ENCODE measurements around the gene CCDC201. TPM values are rescaled to one million over a fixed set of nuclear protein-coding genes. Genes with fewer than 3 reads are reported as not detected.

CCDC201 gene
- not detected for total RNA-seq

GRCh38 chr7:45873035-45873354 lies at the start of gene CCDC201:
Gene CCDC201 (minus strand): TSS chr7:45873082. CDS start chr7:45873007, 75 bp downstream.
- H3K4me3 ChIP-seq: no peak within 1 kb of the TSS
- no peaks in the 10 kb centered on the region for H3K36me3 ChIP-seq
- no peaks in the 10 kb centered on the region for H3K27me3 ChIP-seq
- H3K9me3 ChIP-seq: peaks cover 0 to 5% of the 10 kb centered on the region in 2 donors
- H3K27ac ChIP-seq: no peak within 1 kb of the TSS
- no peaks in the 10 kb centered on the region for H3K4me1 ChIP-seq
- TF ChIP-seq, protein P1, sequence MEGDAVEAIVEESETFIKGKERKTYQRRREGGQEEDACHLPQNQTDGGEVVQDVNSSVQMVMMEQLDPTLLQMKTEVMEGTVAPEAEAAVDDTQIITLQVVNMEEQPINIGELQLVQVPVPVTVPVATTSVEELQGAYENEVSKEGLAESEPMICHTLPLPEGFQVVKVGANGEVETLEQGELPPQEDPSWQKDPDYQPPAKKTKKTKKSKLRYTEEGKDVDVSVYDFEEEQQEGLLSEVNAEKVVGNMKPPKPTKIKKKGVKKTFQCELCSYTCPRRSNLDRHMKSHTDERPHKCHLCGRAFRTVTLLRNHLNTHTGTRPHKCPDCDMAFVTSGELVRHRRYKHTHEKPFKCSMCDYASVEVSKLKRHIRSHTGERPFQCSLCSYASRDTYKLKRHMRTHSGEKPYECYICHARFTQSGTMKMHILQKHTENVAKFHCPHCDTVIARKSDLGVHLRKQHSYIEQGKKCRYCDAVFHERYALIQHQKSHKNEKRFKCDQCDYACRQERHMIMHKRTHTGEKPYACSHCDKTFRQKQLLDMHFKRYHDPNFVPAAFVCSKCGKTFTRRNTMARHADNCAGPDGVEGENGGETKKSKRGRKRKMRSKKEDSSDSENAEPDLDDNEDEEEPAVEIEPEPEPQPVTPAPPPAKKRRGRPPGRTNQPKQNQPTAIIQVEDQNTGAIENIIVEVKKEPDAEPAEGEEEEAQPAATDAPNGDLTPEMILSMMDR (IDR thresholded peaks at IDR 0.05): no peak
- DNase-seq (ENCODE audit: low spot score): no peak

DNA sequence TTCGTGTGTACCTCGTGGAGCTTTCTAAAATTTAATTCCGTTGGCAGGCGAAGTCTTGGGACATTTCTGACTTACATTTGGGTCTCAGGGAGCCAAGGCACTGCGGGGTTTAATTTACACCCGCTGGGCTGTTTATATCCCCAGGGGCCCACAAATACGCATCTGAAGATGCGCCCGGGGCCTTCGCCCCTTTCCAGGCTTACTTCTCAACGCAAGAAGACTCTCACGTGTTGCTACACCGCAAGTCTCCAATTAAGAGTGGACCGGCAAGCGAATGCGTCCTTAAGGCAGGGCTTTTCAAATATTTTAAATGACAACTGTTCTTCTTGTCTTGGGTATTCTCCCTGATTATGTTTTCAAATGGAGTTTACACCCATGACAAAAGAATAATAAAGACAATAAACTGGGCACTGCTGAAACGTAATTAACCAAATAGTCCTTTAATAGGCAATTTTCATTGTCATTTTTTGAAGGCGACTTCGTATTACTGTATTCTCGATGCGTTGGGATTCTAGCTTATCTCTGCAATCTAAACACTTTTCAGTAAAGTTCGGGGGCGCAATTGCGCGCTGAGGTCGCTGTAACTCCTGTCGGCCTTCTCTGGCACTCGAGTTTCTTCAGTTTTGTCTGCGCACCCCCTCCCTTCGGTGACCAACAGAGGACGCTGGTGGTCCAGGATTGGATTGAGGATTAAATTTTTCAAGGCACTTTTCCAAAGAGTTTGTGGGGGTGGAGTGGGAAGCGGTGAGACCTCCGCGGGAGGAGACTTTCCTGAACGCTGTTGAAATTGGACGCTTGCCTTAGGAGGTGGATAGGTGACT lies 49.0 kb upstream of the CCDC201 start:
- Histone ChIP-seq H3K36me3 (no peaks in the 10 kb centered on the region), H3K9me3 (no peaks in the 10 kb centered on the region), H3K4me1 (peaks cover 0 to 51% of the 10 kb centered on the region in 2 donors), H3K27me3 (no peaks in the 10 kb centered on the region), H3K27ac (peak overlapping the region in 1 of 2 donors; percentile 56), H3K4me3 (peak overlapping the region; percentile 39 to 56)
- DNase-seq (ENCODE audit: low spot score): peak; percentile 83
- TF ChIP-seq, protein P1 (IDR thresholded peaks at IDR 0.05): peak; percentile 76 to 95

- Histone ChIP-seq H3K27ac (peak overlapping the region in 1 of 2 donors; percentile 56), H3K27me3 (no peaks in the 10 kb centered on the region)
- no peak for DNase-seq (ENCODE audit: low spot score)
Observed at GRCh38 chr7:45921381-45921698, 48.5 kb upstream of the CCDC201 start.

GRCh38 chr7:45920502-45921380 lies 47.9 kb upstream of the CCDC201 start, which contains the start of gene IGFBP3:
Gene IGFBP3 (minus strand): TSS chr7:45921272. CDS start chr7:45921140, 132 bp downstream.
- Histone ChIP-seq H3K9me3 (no peaks in the 10 kb centered on the region), H3K36me3 (peaks cover 8% of the 10 kb centered on the region), H3K4me1 (peaks cover 0 to 51% of the 10 kb centered on the region in 2 donors), H3K27me3 (no peaks in the 10 kb centered on the region), H3K27ac (peak within 1 kb of the TSS in 1 of 2 donors; percentile 56), H3K4me3 (peak within 1 kb of the TSS; percentile 39 to 56)
- DNase-seq (ENCODE audit: low spot score): no peak
- TF ChIP-seq, protein P1 (IDR thresholded peaks at IDR 0.05): no peak

More at GRCh38 chr7:45921381-45921698, 48.5 kb upstream of the CCDC201 start:
- Histone ChIP-seq H3K36me3 (peaks cover 4% of the 10 kb centered on the region), H3K4me1 (peaks cover 0 to 51% of the 10 kb centered on the region in 2 donors), H3K4me3 (peak overlapping the region; percentile 39 to 56), H3K9me3 (no peaks in the 10 kb centered on the region)
- TF ChIP-seq, protein P1 (IDR thresholded peaks at IDR 0.05): no peak

DNA sequence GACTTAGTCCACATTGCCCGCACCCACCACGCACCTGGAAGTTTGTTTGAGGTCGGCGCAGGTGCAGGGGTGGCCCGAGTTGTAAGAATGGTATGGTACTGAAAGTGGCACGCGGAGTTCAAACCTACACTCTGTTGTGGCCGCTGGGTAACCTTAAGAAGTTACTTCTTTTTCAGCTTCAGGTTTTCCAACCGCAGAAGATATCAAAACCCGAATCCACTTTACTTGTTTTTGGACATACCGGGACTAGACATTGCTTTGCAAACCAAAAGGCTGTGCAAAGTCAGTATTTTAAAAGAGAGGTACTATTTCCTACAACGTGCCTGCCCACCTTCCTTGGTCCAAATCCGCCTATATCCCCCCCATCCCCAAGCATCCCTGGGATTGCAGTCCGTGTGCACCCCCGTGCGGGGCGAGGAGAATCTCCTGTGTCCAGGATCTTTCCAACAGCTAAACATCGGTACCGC lies 47.1 kb upstream of the CCDC201 start:
- peak overlapping the region in 1 of 2 donors; percentile 35 for H3K27ac ChIP-seq
- peak overlapping the region; percentile 39 to 56 for H3K4me3 ChIP-seq
- no peaks in the 10 kb centered on the region for H3K9me3 ChIP-seq
- no peak for DNase-seq (ENCODE audit: low spot score)
- H3K4me1 ChIP-seq: peaks cover 0 to 51% of the 10 kb centered on the region in 2 donors
- TF ChIP-seq, protein P1 (IDR thresholded peaks at IDR 0.05): no peak
- H3K36me3 ChIP-seq: peaks cover 8% of the 10 kb centered on the region
- no peaks in the 10 kb centered on the region for H3K27me3 ChIP-seq

Data from right atrium auricular region (tissue), 2 donors.